GM23248 (cell line): ENCODE measurements around the gene ERO1B.

Experiments
- EZH2 ChIP-seq: fragments of 200-600 bp; sonication (generic); IDR thresholded peaks from 2 replicates; pipeline ENCODE4 v1.6.1; 2018; ENCODE audit warnings: antibody characterized with exemption, mild to moderate bottlenecking; ENCODE audit not compliant: insufficient read depth, poor library complexity, severe bottlenecking
- EZH2phosphoT487 ChIP-seq: fragments of 200-600 bp; sonication (generic); IDR thresholded peaks from 2 replicates; pipeline ENCODE4 v1.6.1; 2018; ENCODE audit warnings: antibody characterized with exemption, moderate library complexity, mild to moderate bottlenecking, low read depth; ENCODE audit not compliant: insufficient read depth

DNA sequence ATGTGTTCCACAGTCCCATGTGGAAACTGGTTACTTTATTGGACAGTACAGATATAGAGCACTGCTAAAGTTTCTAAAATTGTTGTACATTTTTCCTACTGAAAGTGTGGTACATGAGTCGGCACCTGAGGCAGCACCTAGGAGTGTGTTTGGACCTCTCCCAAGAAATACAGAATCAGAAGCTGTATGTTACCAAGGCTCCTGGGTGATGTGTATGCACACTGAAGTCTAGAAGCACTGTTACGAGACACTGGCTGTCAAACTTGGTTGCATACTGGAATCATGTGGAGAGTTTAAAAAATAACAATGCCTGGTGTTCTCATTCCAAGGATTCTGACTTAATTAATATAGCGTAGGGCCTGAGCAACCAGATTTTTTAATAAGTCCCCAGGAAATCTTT, 46.6 kb downstream of the ERO1B start:
- TF ChIP-seq EZH2 (no peak), EZH2phosphoT487 (no peak)
